IPS-20b (cell line): Measurements from ENCODE around the gene IFIT1.
"Not testable (repeated sequence)": the region's sequence is repeated elsewhere in the genome, so short reads cannot be mapped to it uniquely, and the experiment has no call there.

Source experiments
- H3K27ac ChIP-seq: one replicate; pipeline ENCODE4 v1.5.1; 2013; ENCODE audit warnings: low read length
- H3K27me3 ChIP-seq: 2 replicates; pipeline ENCODE4 v1.6.1; 2013; ENCODE audit warnings: mild to moderate bottlenecking, low read length, inconsistent platforms; ENCODE audit not compliant: insufficient read depth
- H3K36me3 ChIP-seq: 2 replicates; pipeline ENCODE4 v1.6.1; 2013; ENCODE audit warnings: low read depth, mild to moderate bottlenecking, inconsistent platforms, low read length, moderate library complexity; ENCODE audit not compliant: insufficient read depth
- H3K4me1 ChIP-seq: 2 replicates; pipeline ENCODE4 v1.6.1; 2013; ENCODE audit warnings: mild to moderate bottlenecking, control low read depth, inconsistent platforms, low read length, moderate library complexity; ENCODE audit not compliant: insufficient read depth
- H3K4me3 ChIP-seq: 2 replicates; pipeline ENCODE4 v1.5.1; 2013; ENCODE audit warnings: mild to moderate bottlenecking, low read length, inconsistent platforms
- H3K9ac ChIP-seq: 2 replicates; pipeline ENCODE4 v1.6.1; 2013; ENCODE audit warnings: low read depth, mild to moderate bottlenecking, inconsistent platforms, low read length, moderate library complexity
- H3K9me3 ChIP-seq: 2 replicates; pipeline ENCODE4 v1.6.1; 2013; ENCODE audit warnings: mild to moderate bottlenecking, low read depth, low read length, inconsistent platforms; ENCODE audit not compliant: insufficient read depth

IFIT1 gene

DNA sequence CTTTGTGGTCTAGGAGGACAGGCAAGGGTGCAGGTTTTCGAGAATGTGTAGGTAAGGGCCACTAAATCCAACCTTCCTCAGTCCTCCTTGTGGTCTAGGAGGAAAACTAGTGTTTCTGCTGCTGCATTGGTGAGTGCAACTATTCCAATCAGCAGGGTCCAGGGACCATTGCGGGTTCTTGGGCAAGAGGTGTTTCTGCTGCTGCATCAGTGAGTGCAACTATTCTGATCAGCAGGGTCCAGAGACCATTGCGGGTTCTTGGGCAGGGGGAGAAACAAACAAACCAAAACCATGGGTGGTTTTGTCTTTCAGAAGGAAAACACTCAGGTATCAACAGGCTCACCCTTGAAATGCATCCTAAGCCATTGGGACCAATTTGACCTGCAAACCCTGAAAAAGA, 15.4 kb downstream of the IFIT1 start:
- H3K9ac ChIP-seq, result not testable (repeated sequence)

DNA sequence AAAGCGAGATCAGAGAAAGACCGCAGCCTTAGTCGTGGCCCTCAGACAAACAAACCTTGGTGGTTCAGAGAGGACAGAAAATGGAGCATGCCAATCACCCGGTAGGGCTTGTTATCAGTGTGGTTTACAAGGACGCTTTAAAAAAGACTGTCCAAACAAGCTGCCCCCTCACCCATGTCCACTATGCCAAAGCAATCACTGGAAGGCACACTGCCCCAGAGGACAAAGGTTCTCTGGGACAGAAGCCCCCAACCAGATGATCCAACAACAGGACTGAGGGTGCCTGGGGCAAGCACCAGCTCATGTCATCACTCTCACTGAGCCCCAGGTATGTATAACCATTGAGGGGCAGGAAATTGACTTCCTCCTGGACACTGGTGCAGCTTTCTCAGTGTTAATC, 16.9 kb downstream of the IFIT1 start:
- not testable (repeated sequence) for H3K36me3 ChIP-seq, H3K4me3 ChIP-seq, H3K9ac ChIP-seq, H3K9me3 ChIP-seq, H3K4me1 ChIP-seq, H3K27ac ChIP-seq
- H3K27me3 ChIP-seq, result peaks cover 11% of the 10 kb centered on the region; the same call in 1 of the 2 replicates

More for the DNA sequence above, 15.4 kb downstream of the IFIT1 start:
- not testable (repeated sequence) for H3K27ac ChIP-seq, H3K4me3 ChIP-seq, H3K36me3 ChIP-seq, H3K9me3 ChIP-seq, H3K27me3 ChIP-seq, H3K4me1 ChIP-seq

GRCh38 chr10:89410551-89410950, 18.1 kb downstream of the IFIT1 start:
- H3K27me3 ChIP-seq, result peaks cover 22% of the 10 kb centered on the region
- not testable (repeated sequence) for H3K4me1 ChIP-seq, H3K4me3 ChIP-seq, H3K27ac ChIP-seq, H3K36me3 ChIP-seq, H3K9ac ChIP-seq, H3K9me3 ChIP-seq

GRCh38 chr10:89411135-89411534, 18.7 kb downstream of the IFIT1 start:
- H3K27me3 ChIP-seq, result peaks cover 28% of the 10 kb centered on the region
- not testable (repeated sequence) for H3K27ac ChIP-seq, H3K36me3 ChIP-seq, H3K9ac ChIP-seq, H3K9me3 ChIP-seq, H3K4me3 ChIP-seq, H3K4me1 ChIP-seq

GRCh38 chr10:89412276-89412675, 19.9 kb downstream of the IFIT1 start:
- peaks cover 33% of the 10 kb centered on the region for H3K27me3 ChIP-seq
- not testable (repeated sequence) for H3K9me3 ChIP-seq, H3K27ac ChIP-seq, H3K36me3 ChIP-seq, H3K4me3 ChIP-seq, H3K4me1 ChIP-seq, H3K9ac ChIP-seq

DNA sequence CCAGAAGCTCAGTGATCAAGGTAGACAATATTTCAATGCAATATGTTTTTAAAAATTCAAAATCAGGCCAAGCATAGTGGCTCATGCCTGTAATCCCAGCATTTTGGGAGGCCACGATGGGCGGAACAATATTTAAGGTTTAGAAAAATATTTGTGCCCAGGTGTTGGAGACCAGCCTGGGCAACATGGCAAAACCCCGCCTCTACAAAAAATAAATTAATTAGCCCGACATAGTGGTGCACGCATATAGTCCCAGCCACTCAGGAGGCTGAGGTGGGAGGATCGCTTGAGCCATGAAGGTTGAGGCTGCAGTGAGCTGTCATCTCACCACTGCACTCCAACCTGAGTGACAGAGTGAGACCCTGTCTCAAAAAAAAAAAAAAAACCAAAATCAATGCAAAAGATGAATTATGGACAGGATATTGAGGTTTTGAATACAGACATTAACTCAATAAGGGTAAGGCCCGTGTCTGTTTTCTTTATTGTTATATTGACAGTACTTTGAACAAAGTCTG, 21.0 kb downstream of the IFIT1 start:
- Histone ChIP-seq H3K9ac (peak overlapping the region; percentile 85; the same call in 1 of the 2 replicates), H3K27ac (no peak overlapping the region), H3K27me3 (peaks cover 33% of the 10 kb centered on the region), H3K4me1 (peaks cover 7% of the 10 kb centered on the region), H3K4me3 (peak overlapping the region; percentile 79), H3K36me3 (0 out of 2 replicates have a peak, but pooled peaks cover 5% of the 10 kb centered on the region), H3K9me3 (no peaks in the 10 kb centered on the region)

DNA sequence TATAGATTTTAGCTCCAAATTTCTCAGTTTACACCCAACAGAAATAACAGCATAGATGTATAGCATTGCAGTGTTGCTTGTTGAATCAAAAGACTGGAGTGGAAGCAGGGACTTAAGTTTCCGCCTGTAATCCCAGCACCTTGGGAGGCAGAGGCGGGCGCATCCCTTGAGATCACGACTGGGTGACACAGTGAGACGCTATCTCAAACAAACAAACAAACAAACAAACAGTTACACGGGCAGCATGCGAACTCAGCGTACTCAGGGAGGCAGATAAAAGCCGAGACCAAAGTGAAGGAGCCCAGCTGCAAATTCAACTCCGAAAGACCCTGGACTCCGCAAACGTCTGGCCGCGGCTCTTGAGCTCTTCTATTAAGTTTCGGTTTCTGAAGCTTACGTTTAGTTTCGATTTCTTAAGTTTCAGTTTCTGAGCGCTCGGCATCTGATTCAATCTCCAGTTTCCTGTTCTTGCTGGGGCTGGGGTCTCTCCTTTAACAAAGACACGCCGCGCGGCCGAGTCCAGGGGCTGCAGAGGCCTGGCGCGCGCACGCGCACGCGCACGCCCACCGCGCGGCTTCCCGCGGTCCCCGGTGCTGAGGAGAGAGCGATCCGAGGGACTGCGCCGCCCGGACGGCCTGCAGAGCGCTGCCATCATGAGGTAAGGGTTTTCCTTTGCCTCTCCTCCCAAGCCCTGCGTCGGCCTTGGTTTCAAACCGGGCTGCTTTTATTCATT, 21.9 kb downstream of the IFIT1 start, which contains the start of gene IFIT5:
IFIT5 (plus strand) TSS at position 423 of the 733 bp plus-strand sequence; CDS start at position 654, 231 bp downstream.
- peak within 1 kb of the TSS; percentile 79 for H3K4me3 ChIP-seq
- H3K27ac ChIP-seq, result no peak within 1 kb of the TSS
- 0 out of 2 replicates have a peak, but pooled peaks cover 5% of the 10 kb centered on the region for H3K36me3 ChIP-seq
- H3K27me3 ChIP-seq, result peaks cover 33% of the 10 kb centered on the region
- peaks cover 13% of the 10 kb centered on the region for H3K4me1 ChIP-seq
- no peaks in the 10 kb centered on the region for H3K9me3 ChIP-seq
- H3K9ac ChIP-seq, result peak within 1 kb of the TSS; percentile 85; the same call in 1 of the 2 replicates

DNA sequence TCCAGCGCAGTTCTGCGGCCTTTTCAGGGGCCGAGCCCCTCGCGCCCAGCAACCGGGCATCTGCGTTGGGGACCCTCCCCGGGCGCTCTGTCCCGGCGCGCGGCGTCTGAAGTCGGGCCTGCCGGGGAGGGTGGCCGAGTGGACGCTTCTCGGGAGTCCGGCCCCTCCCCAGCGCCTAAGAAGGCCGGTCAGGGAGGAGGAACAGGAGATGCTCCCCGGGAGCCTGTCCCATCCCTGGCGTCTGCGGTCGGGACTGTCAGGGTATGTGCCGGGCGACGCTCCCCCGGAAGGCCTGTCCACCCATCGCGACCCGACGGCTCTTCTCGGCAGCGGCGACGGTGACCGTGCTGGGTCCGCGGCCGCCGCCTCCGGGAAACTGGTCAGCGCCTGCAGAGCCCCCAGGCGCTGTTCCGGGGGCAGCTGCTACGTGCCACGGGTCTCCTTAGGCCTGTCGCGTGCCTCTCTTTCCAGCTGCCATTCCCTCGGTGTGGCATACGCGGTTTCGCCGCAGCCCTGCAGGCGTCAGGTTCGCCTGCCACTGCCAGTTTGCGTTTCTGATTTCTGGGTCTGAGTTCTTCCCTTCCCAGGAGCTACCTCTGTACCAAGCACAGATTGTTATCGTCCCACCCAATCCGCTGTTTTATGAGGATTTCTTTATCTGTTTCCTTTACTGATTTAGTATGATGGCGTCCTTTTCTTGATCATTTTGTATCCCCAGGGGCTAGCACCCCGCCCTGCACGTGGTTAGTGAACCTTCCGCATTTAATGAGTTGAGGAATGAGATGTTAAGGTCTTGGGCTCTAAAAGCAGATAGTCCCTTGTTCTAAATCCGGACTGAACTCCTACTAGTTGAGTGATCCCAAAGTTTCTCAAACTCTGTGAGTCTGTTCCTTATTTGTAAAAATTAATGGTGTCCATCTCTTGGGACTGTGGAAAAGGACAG, 22.7 kb downstream of the IFIT1 start:
- Histone ChIP-seq H3K27ac (no peak overlapping the region), H3K4me1 (peaks cover 13% of the 10 kb centered on the region), H3K36me3 (0 out of 2 replicates have a peak, but pooled peaks cover 5% of the 10 kb centered on the region), H3K27me3 (peaks cover 33% of the 10 kb centered on the region), H3K9ac (peak overlapping the region; percentile 85; the same call in 1 of the 2 replicates), H3K4me3 (peak overlapping the region; percentile 79), H3K9me3 (no peaks in the 10 kb centered on the region)

- H3K4me3 ChIP-seq, result no peak overlapping the region
- H3K9me3 ChIP-seq, result no peaks in the 10 kb centered on the region
- no peak overlapping the region for H3K9ac ChIP-seq
- no peak overlapping the region for H3K27ac ChIP-seq
- 0 out of 2 replicates have a peak, but pooled peaks cover 5% of the 10 kb centered on the region for H3K36me3 ChIP-seq
- H3K4me1 ChIP-seq, result peaks cover 13% of the 10 kb centered on the region
- peaks cover 33% of the 10 kb centered on the region for H3K27me3 ChIP-seq
Observed at GRCh38 chr10:89416465-89416864, 24.0 kb downstream of the IFIT1 start.

DNA sequence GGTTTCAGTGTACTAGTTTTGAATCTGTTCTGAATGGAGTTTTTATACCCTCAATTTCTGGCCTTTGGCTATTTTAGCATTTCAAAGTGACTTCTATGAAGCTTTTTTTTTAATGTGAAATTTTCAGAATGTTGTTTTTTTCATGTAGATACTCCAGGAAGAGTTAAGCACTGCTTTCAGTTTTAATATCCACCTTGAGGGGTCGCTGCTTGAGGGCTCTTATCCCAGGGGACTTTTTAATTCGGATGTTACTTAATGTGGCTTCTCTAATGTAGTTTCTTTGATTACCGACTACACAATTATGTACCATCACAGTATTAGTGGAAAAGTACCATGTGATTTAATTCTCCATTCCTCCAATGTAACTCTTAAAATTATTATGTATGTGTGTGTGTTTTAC, 27.1 kb downstream of the IFIT1 start:
- Histone ChIP-seq H3K36me3 (0 out of 2 replicates have a peak, but pooled peaks cover 5% of the 10 kb centered on the region), H3K9ac (no peak overlapping the region)

GRCh38 chr10:89421018-89421476, 28.6 kb downstream of the IFIT1 start:
- Histone ChIP-seq H3K27me3 (peaks cover 6% of the 10 kb centered on the region), H3K4me1 (peaks cover 13% of the 10 kb centered on the region), H3K27ac (no peak overlapping the region), H3K4me3 (no peak overlapping the region), H3K9ac (no peak overlapping the region), H3K9me3 (no peaks in the 10 kb centered on the region), H3K36me3 (0 out of 2 replicates have a peak, but pooled peaks cover 5% of the 10 kb centered on the region)

More for the DNA sequence above, 27.1 kb downstream of the IFIT1 start:
- Histone ChIP-seq H3K27me3 (peaks cover 21% of the 10 kb centered on the region), H3K4me1 (peaks cover 13% of the 10 kb centered on the region), H3K9me3 (no peaks in the 10 kb centered on the region), H3K27ac (no peak overlapping the region), H3K4me3 (no peak overlapping the region)
